GM18499 (cell line): ENCODE results near the gene PRKAG2.

Source experiments
- ATAC-seq: cut with Tn5 transposase; IDR thresholded peaks from one replicate; pipeline ENCODE4 v1.9.1; 2021; ENCODE audit warnings: moderate number of reproducible peaks; ENCODE audit not compliant: insufficient read depth, unreplicated experiment

Gene PRKAG2

GRCh38 chr7:151707757-151708156 is 169.2 kb downstream of the PRKAG2 start:
- no peak for ATAC-seq

- ATAC-seq = no peak
Measured at GRCh38 chr7:151707105-151707469, 169.8 kb downstream of the PRKAG2 start.

- no peak for ATAC-seq
Measured at GRCh38 chr7:151706277-151707104, 170.4 kb downstream of the PRKAG2 start.

- ATAC-seq = no peak
Measured at GRCh38 chr7:151705636-151706276, 171.2 kb downstream of the PRKAG2 start.

- no peak for ATAC-seq
Measured at GRCh38 chr7:151704960-151705635, 171.8 kb downstream of the PRKAG2 start.

GRCh38 chr7:151704299-151704959 is 172.5 kb downstream of the PRKAG2 start:
- ATAC-seq = no peak

GRCh38 chr7:151702961-151703360 is 174.0 kb downstream of the PRKAG2 start:
- no peak for ATAC-seq

- no peak for ATAC-seq
Measured at GRCh38 chr7:151700586-151701165, 176.2 kb downstream of the PRKAG2 start.

- no peak for ATAC-seq
Measured at GRCh38 chr7:151699928-151700319, 177.0 kb downstream of the PRKAG2 start.

- no peak for ATAC-seq
Measured at GRCh38 chr7:151699147-151699927, 177.6 kb downstream of the PRKAG2 start.

GRCh38 chr7:151697942-151698341 is 179.0 kb downstream of the PRKAG2 start:
- no peak for ATAC-seq

- no peak for ATAC-seq
Measured at GRCh38 chr7:151697515-151697895, 179.4 kb downstream of the PRKAG2 start.

GRCh38 chr7:151696721-151697514 is 180.0 kb downstream of the PRKAG2 start:
- ATAC-seq = no peak

GRCh38 chr7:151695951-151696541 is 180.9 kb downstream of the PRKAG2 start:
- no peak for ATAC-seq

GRCh38 chr7:151694828-151695580 is 181.9 kb downstream of the PRKAG2 start:
- no peak for ATAC-seq

GRCh38 chr7:151694441-151694827 is 182.5 kb downstream of the PRKAG2 start:
- ATAC-seq = no peak

- ATAC-seq = no peak
Measured at GRCh38 chr7:151693140-151693539, 183.8 kb downstream of the PRKAG2 start.

GRCh38 chr7:151692721-151693120 is 184.2 kb downstream of the PRKAG2 start:
- no peak for ATAC-seq
